Mucosa of descending colon (tissue), 3 donors: ENCODE results near the gene SULF2. TPM values are rescaled to one million over a fixed set of nuclear protein-coding genes. Genes with fewer than 3 reads are reported as not detected.

Experiments used
- ATAC-seq: fragments of 200-7000 bp; cut with Tn5 transposase; one replicate; pipeline ENCODE4 v1.9.1; 2020; ENCODE audit warnings: mild to moderate bottlenecking, moderate library complexity
- DNase-seq, 3 donors: peaks; one replicate each; pipeline ENCODE4 v3.0.0-alpha.2; 2020
- H3K36me3 ChIP-seq: fragments of 200-600 bp; one replicate; pipeline ENCODE4 v1.8.0; 2021; ENCODE audit warnings: low read depth, mild to moderate bottlenecking
- H3K4me1 ChIP-seq: fragments of 200-600 bp; one replicate; pipeline ENCODE4 v1.8.0; 2021; ENCODE audit warnings: low read depth, mild to moderate bottlenecking
- H3K4me3 ChIP-seq: fragments of 200-600 bp; one replicate; pipeline ENCODE4 v1.8.0; 2021; ENCODE audit warnings: mild to moderate bottlenecking
- H3K9me3 ChIP-seq: fragments of 200-600 bp; one replicate; pipeline ENCODE4 v1.8.0; 2021; ENCODE audit warnings: mild to moderate bottlenecking
- intact Hi-C, 2 donors: fragments of 100-400 bp; cut with DNase I in 1 of 2; cut with micrococcal nuclease in 1 of 2; formaldehyde crosslinking; loops; one replicate each; pipeline versions ENCODE4 v1.11.0 to v1.11.1; 2022; cut with DNase I, micrococcal nuclease
- total RNA-seq, 3 donors: library from RNA; stranded (reverse); fragmentation: NEBNext Ultra II Directional in 2 of 3; extraction: Animal tissue kit (Norgen Biotek cat#: 25700) in 2 of 3; gene quantifications; one replicate each; pipeline versions ENCODE4 v1.2.1 to v1.2.4, GENCODE V29; 2021 to 2023
- TF ChIP-seq, protein P1 (sequence below): fragments of 200-600 bp; IDR thresholded peaks from one replicate; pipeline ENCODE4 v1.8.0; 2022; ENCODE audit warnings: antibody characterized with exemption, mild to moderate bottlenecking
- donor health status: DM: no; HTN: no; CAD: no; lungs with moderate emphysema.
- donor health status: DM: no; HTN: no; CAD: no.
- donor health status: DM: no; HTN: yes; CAD: no.

SULF2 gene
- total RNA-seq, 3 donors from 2014 or later, result 102 to 181 (median 144) TPM

DNA sequence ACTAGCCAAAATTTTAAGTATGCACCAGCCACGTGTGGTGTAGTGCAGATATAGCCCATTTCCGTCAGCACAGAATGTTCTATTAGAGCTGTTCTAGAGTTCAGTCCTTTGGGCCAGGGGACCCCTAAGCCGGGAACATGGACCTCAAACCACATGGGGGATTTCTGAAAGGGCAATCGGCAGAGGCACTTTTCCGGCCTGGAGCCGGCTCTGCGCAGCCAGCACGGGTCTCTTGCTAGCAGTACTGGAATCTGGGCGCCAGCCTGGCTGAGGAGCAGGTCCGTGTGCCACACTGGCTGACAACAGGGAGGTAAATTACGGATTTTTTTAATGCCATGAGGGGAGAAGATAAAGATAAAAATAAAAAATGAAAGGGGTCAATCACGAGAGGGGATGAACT lies 120.5 kb downstream of the SULF2 start:
- no peak for DNase-seq
- intact Hi-C loops, result loop anchor here in 1 of 2 donors (5.0 to 10.0 kb wide), 2 partner anchors 120 to 958 kb away; partner anchors contain the start of gene SULF2
- TF ChIP-seq, protein P1, sequence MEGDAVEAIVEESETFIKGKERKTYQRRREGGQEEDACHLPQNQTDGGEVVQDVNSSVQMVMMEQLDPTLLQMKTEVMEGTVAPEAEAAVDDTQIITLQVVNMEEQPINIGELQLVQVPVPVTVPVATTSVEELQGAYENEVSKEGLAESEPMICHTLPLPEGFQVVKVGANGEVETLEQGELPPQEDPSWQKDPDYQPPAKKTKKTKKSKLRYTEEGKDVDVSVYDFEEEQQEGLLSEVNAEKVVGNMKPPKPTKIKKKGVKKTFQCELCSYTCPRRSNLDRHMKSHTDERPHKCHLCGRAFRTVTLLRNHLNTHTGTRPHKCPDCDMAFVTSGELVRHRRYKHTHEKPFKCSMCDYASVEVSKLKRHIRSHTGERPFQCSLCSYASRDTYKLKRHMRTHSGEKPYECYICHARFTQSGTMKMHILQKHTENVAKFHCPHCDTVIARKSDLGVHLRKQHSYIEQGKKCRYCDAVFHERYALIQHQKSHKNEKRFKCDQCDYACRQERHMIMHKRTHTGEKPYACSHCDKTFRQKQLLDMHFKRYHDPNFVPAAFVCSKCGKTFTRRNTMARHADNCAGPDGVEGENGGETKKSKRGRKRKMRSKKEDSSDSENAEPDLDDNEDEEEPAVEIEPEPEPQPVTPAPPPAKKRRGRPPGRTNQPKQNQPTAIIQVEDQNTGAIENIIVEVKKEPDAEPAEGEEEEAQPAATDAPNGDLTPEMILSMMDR, result no peak
- no peak for ATAC-seq
- H3K4me1 ChIP-seq, result no peaks in the 10 kb centered on the region
- H3K4me3 ChIP-seq, result no peak overlapping the region
- H3K36me3 ChIP-seq, result no peaks in the 10 kb centered on the region
- H3K9me3 ChIP-seq, result no peaks in the 10 kb centered on the region

DNA sequence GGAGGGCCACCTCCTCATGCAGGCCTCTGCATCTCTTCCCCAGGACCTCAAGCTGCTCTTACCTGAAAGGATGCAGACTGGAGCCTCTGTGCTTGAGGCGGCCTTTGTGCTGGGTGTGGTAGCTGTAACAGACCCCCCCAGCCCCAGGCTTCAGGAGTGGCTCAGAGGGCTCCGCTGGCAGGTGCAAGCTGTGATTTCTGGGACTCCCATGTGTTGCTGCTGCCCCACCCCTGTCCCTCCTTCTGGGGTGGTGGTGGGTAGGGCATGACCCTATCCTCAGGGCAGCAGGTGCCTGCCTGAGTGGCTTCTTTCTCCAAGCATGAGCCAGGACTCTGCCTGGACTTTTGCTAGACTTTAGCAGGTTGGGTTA lies 121.2 kb downstream of the SULF2 start:
- no peaks in the 10 kb centered on the region for H3K9me3 ChIP-seq
- H3K4me3 ChIP-seq, result no peak overlapping the region
- TF ChIP-seq, protein P1, result no peak
- H3K36me3 ChIP-seq, result no peaks in the 10 kb centered on the region
- ATAC-seq, result peak; percentile 53
- DNase-seq, result no peak
- H3K4me1 ChIP-seq, result no peaks in the 10 kb centered on the region
- intact Hi-C loops, result loop anchor here in 1 of 2 donors (5.0 to 10.0 kb wide), 2 partner anchors 121 to 958 kb away; partner anchors contain the start of gene SULF2

DNA sequence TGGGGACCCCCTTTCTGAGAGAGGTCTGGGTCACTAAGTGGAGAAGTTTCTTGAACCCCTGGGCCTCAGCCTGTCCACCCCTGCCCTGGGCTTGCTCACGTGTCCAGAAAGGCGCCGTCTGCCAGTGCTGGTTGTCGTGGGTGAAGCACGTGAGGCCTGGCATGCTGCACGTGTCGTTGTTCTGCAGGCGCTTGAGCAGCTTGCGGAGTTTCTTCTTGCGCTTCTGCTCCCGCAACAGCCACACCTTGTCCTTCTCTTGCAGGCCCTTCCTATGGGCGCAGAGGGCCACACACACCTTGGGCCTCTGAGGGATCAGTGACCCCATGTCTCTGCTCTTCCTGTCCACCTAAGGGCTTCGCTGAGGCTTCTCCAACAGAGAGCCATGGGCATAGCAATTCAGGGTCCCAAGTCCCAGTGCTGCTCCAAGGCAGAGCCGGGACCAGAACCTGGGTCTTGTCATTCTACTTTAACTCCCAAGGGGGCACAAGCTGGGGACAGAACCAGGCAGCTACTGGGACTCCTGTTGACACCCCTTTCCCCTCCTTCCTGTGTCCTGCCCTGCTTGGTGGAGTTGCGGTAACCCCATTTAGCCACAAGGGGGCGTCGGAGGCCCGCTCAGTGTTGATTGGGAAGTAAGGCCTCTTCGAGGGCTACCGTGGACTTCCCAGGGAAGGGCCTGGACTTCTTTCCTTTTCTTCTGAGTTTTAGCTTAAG lies 121.8 kb downstream of the SULF2 start:
- Histone ChIP-seq H3K36me3 (no peaks in the 10 kb centered on the region), H3K4me3 (no peak overlapping the region), H3K9me3 (no peaks in the 10 kb centered on the region), H3K4me1 (no peaks in the 10 kb centered on the region)
- ATAC-seq, result peak; percentile 91
- DNase-seq, result peak; percentile 75 to 85 (median 78)
- TF ChIP-seq, protein P1, result peak; percentile 95
- intact Hi-C loops, result loop anchor here in 1 of 2 donors (5.0 to 10.0 kb wide), 2 partner anchors 121 to 959 kb away; partner anchors contain the start of gene SULF2

DNA sequence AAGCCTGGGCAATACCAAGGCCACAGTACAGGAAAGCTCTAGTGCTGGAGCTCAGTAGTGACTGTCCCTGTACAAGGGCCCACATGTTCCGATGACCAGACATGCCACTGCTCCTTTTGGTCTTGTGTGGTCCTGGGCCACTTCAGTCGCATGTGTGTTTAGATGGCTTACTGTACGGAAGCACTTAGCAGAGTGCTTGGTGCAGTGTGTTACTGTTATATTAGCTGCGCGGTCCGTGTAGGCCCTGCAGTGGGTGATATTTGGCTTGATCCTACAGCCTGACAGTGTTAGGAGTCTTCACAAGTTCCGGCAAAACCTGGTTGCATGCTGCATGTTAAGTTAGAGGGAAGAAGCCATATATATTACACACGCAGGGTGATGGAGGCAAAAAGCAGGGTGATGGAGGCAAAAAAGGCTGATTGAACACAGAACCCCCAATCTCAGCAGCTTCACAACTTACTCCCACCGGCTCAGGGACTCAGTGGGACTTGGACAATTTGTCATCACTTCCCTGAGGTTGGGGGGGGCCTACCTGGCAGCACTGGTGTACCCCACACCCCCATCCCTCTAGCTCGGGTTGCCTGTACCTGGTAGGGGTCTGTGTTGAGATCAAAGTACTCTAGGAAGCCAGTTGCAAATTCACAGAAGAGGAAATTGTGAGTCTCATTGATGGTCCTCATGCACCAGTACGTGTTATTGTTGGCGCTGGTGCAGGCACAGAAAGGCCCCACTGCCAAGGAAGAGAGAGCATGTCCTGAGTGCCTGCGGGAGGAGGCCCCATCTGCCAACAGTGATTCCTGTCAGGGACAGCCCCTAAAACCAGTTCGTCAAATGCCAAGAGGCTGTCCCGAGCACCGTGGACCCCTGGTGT lies 122.6 kb downstream of the SULF2 start:
- intact Hi-C loops, result loop anchor here in 1 of 2 donors (5.0 to 10.0 kb wide), 2 partner anchors 122 to 960 kb away; partner anchors contain the start of gene SULF2
- TF ChIP-seq, protein P1, result no peak
- Histone ChIP-seq H3K4me3 (no peak overlapping the region), H3K4me1 (no peaks in the 10 kb centered on the region), H3K36me3 (no peaks in the 10 kb centered on the region), H3K9me3 (no peaks in the 10 kb centered on the region)
- no peak for DNase-seq
- ATAC-seq, result no peak

DNA sequence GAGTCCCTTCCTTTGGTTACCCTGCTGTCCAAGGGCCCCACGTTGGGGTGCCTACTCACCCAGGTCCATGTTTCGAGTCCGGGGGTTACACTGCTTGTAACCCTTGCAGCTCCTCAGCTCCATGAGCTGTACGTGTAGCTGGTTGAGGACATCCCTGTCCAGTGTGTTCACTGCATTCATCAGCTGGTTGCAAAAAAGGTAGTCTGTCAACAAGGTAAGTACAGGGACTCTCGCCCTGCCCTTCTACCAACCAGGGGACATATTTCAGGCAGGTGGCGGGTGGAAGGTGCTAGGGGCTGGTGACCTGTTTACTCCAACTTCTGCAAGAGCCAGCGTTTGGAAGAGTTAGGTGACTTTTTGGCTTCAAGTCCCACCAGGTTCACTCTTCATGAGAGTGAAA lies 123.6 kb downstream of the SULF2 start:
- no peak for ATAC-seq
- no peaks in the 10 kb centered on the region for H3K4me1 ChIP-seq
- TF ChIP-seq, protein P1, result no peak
- DNase-seq, result no peak
- no peaks in the 10 kb centered on the region for H3K9me3 ChIP-seq
- no peaks in the 10 kb centered on the region for H3K36me3 ChIP-seq
- H3K4me3 ChIP-seq, result no peak overlapping the region
- intact Hi-C loops, result loop anchor here in 1 of 2 donors (5.0 to 10.0 kb wide), 2 partner anchors 123 to 961 kb away; partner anchors contain the start of gene SULF2
